ENCODE results near the gene MTA1.

Gene MTA1

GRCh38 chr14:105392131-105393090, 27.2 kb upstream of the MTA1 start:
- H3K4me2 ChIP-seq (ENCODE audit: low read length): no peak overlapping the region
- H3F3A ChIP-seq (ENCODE audit: insufficient read depth, low read length): no peaks in the 10 kb centered on the region
- no peak overlapping the region for H2AFZ ChIP-seq (ENCODE audit: low read length)
- H3K27ac ChIP-seq (ENCODE audit: low read depth, low read length, poor library complexity, severe bottlenecking): no peak overlapping the region
- no peak overlapping the region for H3K9ac ChIP-seq (ENCODE audit: low read length)
- H4K20me1 ChIP-seq (ENCODE audit: insufficient read depth, low read length): no peaks in the 10 kb centered on the region
- H3K4me1 ChIP-seq (ENCODE audit: insufficient read depth, low read length, severe bottlenecking): no peaks in the 10 kb centered on the region
- H3K79me2 ChIP-seq (ENCODE audit: insufficient read depth, low read length): no peaks in the 10 kb centered on the region
- H3K27me3 ChIP-seq (ENCODE audit: insufficient read depth, low read length): peaks cover 11% of the 10 kb centered on the region; the same call in 1 of the 2 replicates
- no peaks in the 10 kb centered on the region for H3K36me3 ChIP-seq (ENCODE audit: insufficient read depth, low read length)
- no peak overlapping the region for H3K4me3 ChIP-seq (ENCODE audit: low read depth, low read length, poor library complexity, severe bottlenecking)
- H3K9me2 ChIP-seq (ENCODE audit: low read depth, low read length): no peaks in the 10 kb centered on the region
- H3K9me3 ChIP-seq (ENCODE audit: low read length): no peaks in the 10 kb centered on the region
- no peak for TF ChIP-seq EZH2 (IDR thresholded peaks at IDR 0.05; ENCODE audit: borderline replicate concordance, low read length)
- TF ChIP-seq, protein P1, sequence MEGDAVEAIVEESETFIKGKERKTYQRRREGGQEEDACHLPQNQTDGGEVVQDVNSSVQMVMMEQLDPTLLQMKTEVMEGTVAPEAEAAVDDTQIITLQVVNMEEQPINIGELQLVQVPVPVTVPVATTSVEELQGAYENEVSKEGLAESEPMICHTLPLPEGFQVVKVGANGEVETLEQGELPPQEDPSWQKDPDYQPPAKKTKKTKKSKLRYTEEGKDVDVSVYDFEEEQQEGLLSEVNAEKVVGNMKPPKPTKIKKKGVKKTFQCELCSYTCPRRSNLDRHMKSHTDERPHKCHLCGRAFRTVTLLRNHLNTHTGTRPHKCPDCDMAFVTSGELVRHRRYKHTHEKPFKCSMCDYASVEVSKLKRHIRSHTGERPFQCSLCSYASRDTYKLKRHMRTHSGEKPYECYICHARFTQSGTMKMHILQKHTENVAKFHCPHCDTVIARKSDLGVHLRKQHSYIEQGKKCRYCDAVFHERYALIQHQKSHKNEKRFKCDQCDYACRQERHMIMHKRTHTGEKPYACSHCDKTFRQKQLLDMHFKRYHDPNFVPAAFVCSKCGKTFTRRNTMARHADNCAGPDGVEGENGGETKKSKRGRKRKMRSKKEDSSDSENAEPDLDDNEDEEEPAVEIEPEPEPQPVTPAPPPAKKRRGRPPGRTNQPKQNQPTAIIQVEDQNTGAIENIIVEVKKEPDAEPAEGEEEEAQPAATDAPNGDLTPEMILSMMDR (IDR thresholded peaks at IDR 0.05; ENCODE audit: low read length): no peak

DNA sequence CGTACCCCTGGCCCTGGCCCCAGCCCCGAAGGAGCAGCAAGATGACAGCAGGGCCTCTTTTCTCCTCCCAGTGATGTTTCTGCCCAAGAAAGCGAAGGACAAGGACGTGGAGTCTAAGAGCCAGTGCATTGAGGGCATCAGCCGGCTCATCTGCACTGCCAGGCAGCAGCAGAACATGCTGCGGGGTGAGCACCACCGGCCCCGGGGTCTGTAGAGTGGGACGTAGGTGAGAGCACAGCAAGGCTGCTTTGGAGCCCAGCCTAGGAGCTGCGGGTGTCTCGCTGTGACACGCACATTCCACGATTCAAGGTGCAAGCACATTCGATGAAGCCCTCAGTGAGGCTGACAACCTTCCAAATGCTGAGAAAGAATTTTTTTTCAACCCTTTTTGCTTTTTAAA, 26.5 kb upstream of the MTA1 start:
- Histone ChIP-seq H3K9me2 (ENCODE audit: low read depth, low read length) (no peaks in the 10 kb centered on the region), H3K4me2 (ENCODE audit: low read length) (no peak overlapping the region), H3K4me1 (ENCODE audit: insufficient read depth, low read length, severe bottlenecking) (peaks cover 7% of the 10 kb centered on the region), H2AFZ (ENCODE audit: low read length) (no peak overlapping the region), H3K27me3 (ENCODE audit: insufficient read depth, low read length) (peaks cover 11% of the 10 kb centered on the region; the same call in 1 of the 2 replicates), H3K9ac (ENCODE audit: low read length) (no peak overlapping the region), H3K36me3 (ENCODE audit: insufficient read depth, low read length) (no peaks in the 10 kb centered on the region), H3F3A (ENCODE audit: insufficient read depth, low read length) (no peaks in the 10 kb centered on the region), H3K9me3 (ENCODE audit: low read length) (no peaks in the 10 kb centered on the region), H3K4me3 (ENCODE audit: low read depth, low read length, poor library complexity, severe bottlenecking) (no peak overlapping the region), H3K27ac (ENCODE audit: low read depth, low read length, poor library complexity, severe bottlenecking) (no peak overlapping the region), H4K20me1 (ENCODE audit: insufficient read depth, low read length) (no peaks in the 10 kb centered on the region), H3K79me2 (ENCODE audit: insufficient read depth, low read length) (no peaks in the 10 kb centered on the region)
- no peak for TF ChIP-seq EZH2 (IDR thresholded peaks at IDR 0.05; ENCODE audit: borderline replicate concordance, low read length)
- TF ChIP-seq, protein P1 (IDR thresholded peaks at IDR 0.05; ENCODE audit: low read length): no peak

DNA sequence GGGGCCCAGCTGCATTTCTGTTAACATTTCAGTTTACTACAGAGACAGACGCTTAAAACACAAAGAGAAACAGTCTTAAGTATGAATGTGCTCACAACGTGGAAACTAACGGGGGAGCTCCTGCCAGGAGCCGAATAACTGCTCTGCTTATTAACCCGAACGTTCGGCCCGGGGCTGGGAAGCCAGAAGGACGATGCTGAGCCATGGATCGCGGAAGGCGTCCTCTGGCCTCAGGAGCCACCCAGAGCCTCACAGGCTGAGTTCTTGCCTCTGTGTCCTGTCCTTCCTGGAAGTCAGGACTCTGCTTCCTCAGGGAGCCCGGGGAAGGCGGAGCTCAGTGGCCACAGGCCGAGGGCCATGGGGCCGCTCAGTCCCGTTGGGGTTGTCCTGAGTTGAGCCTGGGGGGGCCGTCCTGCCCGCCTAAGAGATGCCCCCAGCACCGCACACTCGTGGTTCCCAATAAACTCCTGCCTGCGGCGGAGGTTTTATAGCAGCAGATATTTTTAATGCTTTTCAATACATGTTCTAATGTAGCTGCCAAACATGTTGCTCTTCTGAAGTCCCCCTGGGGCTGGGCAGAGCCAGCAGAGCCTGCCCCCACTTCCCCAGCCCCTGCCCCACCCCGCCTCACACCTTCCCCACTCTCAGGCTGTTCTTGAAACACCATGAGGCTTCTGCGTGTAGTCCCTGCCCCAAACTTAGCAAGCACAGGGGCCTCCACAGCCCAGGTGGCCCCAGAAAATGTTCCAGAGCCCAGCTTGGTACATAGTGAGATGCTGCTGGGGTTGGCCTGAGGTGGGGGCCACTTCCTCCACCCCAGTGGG, 24.7 kb upstream of the MTA1 start:
- no peak overlapping the region for H3K4me2 ChIP-seq (ENCODE audit: low read length)
- no peaks in the 10 kb centered on the region for H3K79me2 ChIP-seq (ENCODE audit: insufficient read depth, low read length)
- no peak for TF ChIP-seq EZH2 (IDR thresholded peaks at IDR 0.05; ENCODE audit: borderline replicate concordance, low read length)
- TF ChIP-seq, protein P1 (IDR thresholded peaks at IDR 0.05; ENCODE audit: low read length): no peak
- no peaks in the 10 kb centered on the region for H3F3A ChIP-seq (ENCODE audit: insufficient read depth, low read length)
- no peaks in the 10 kb centered on the region for H4K20me1 ChIP-seq (ENCODE audit: insufficient read depth, low read length)
- peaks cover 19% of the 10 kb centered on the region for H3K4me1 ChIP-seq (ENCODE audit: insufficient read depth, low read length, severe bottlenecking)
- no peak overlapping the region for H3K9ac ChIP-seq (ENCODE audit: low read length)
- H3K9me3 ChIP-seq (ENCODE audit: low read length): no peaks in the 10 kb centered on the region
- H2AFZ ChIP-seq (ENCODE audit: low read length): no peak overlapping the region
- no peaks in the 10 kb centered on the region for H3K9me2 ChIP-seq (ENCODE audit: low read depth, low read length)
- H3K4me3 ChIP-seq (ENCODE audit: low read depth, low read length, poor library complexity, severe bottlenecking): no peak overlapping the region
- H3K27ac ChIP-seq (ENCODE audit: low read depth, low read length, poor library complexity, severe bottlenecking): no peak overlapping the region
- peaks cover 8% of the 10 kb centered on the region for H3K36me3 ChIP-seq (ENCODE audit: insufficient read depth, low read length)
- peaks cover 7% of the 10 kb centered on the region; the same call in 1 of the 2 replicates for H3K27me3 ChIP-seq (ENCODE audit: insufficient read depth, low read length)
